NCI-H2227 (cell line): Measurements from ENCODE around the gene FGF4.
"Not testable (repeated sequence)": the region's sequence is repeated elsewhere in the genome, so short reads cannot be mapped to it uniquely, and the experiment has no call there.

Experiments used
- DNase-seq: peaks from one replicate; lab custom pipeline; 2025; ENCODE audit not compliant: unreplicated experiment; lab: John Stamatoyannopoulos, UW

The FGF4 gene

DNA sequence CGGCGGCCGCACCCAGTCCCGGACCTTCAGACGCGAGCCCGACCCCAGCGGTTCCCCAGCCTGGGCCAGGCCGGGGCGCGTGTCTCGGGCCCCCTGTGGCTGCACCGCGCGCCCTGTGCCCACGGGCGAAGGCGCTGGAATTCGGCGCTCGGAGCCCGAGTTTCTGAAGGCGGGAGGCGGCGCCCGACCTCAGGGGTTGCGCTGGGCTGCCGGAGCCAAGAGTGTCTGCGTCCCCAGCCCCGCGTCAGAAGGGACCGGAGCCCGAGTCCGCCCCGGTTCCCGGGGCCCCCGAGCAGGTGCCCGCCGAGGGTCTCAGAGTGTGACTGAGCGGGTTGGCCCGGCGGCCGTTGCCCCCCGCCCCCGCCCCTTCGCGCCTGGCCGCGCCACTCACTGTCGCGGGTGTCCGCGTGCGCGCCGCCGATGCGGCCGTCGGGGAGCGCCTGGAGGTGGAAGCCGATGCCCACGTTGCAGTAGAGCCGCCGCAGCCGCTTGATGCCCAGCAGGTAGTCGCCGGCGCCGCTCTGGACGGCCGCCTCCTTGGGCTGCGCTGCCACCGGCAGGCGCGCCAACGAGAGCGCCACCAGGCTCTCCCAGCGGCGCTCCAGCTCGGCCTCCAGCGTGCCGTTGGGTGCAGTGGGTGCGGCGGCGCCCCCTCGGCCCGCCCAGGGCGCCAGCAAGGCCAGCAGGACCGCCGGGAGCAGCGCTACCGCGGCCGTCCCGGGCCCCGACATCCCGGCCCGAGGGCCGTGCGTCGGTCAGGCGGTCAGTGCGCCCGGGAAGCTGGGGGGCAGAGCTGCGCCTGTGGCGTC, 583 bp downstream of the FGF4 start:
- DNase-seq, result peak; percentile 12

- no peak for DNase-seq
These were observed 1.4 kb downstream of the FGF4 start for GRCh38 chr11:69773626-69774353.

DNA sequence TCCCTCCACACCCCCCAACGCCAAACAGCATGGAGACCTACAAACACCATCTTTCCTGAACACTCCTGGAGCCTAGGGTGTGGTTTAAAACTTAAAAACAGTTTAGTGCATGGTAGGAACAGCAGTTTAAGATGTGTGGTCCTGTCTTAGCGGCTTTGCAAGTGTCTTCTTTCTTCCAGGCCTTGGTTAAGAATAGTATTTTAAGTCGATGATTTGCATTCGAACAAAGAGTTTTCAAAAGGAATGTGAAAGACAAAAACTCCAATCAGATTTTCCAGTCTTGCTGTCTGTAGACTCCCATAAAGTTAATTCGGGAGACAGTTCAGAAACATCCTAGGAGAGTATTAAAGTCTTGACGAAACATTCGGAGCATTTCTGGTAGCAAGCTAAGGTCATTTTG, 3.7 kb downstream of the FGF4 start:
- DNase-seq, result no peak

- DNase-seq, result no peak
These were observed 4.6 kb downstream of the FGF4 start for GRCh38 chr11:69770540-69770939.

DNA sequence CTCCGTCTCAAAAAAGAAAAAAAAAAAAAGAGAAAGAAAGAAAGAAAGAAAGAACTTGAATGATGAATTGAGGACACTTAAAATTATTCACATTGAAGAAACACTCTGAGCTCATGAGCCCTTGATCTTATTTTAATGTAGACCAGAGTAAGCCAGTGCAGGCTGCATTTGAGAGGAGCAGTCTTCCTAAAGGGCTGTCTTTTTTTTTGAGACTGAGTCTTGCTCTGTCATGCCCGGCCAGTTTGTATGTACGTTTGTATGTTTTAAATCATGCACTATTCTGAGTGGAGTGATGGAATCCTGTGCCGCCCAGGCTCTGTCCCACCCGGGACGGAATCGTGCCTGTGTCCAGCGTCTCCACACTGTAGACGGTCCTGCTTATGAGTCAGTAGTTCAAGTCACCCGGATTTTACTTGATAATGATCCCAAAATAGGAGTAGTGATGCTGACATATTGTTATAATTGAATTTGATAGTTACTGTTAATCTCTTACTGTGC, 9.6 kb downstream of the FGF4 start:
- DNase-seq, result no peak

GRCh38 chr11:69764918-69765317, 10.2 kb downstream of the FGF4 start:
- not testable (repeated sequence) for DNase-seq

DNA sequence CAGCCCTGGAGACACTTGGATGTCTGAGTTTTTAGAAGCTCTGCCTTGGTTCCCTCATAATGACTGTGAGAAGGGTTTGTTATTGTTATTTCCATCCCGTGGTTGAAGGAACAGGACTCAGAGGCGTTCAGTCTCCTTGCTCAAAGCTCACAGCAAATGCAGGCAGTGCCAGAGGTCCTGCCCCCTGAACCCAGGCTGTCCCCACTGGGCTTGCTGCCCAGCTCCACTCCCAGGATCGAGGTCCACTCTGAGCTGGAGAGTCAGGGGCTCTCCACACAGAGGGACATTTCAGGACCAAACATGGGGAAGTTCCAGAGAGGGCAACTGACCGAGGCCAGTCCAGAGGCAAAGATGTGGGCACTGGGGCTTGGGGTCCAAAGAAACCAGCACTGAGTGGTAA, 14.8 kb downstream of the FGF4 start:
- DNase-seq, result no peak

DNA sequence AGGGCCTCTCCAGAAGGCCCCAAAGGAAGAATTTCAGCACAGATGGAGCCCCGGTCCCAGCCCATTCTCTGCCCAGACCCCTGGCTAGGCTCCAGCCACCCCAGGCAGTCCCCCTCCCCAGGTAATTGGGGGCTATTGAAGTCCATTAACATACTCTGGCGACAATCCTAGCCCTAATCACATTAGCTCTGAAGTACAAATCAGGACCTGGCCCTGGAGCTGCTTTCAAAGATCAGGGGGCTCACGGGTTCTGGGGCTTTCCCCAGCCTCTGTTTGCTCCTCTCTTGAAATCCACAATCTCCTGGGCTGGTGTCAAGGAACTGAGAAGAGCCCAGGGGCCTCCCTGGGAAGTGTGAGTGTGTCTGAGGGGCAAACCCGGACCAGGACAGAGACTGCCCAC, 22.3 kb downstream of the FGF4 start:
- no peak for DNase-seq

- DNase-seq, result no peak
These were observed 24.1 kb downstream of the FGF4 start for GRCh38 chr11:69750875-69751597.

DNA sequence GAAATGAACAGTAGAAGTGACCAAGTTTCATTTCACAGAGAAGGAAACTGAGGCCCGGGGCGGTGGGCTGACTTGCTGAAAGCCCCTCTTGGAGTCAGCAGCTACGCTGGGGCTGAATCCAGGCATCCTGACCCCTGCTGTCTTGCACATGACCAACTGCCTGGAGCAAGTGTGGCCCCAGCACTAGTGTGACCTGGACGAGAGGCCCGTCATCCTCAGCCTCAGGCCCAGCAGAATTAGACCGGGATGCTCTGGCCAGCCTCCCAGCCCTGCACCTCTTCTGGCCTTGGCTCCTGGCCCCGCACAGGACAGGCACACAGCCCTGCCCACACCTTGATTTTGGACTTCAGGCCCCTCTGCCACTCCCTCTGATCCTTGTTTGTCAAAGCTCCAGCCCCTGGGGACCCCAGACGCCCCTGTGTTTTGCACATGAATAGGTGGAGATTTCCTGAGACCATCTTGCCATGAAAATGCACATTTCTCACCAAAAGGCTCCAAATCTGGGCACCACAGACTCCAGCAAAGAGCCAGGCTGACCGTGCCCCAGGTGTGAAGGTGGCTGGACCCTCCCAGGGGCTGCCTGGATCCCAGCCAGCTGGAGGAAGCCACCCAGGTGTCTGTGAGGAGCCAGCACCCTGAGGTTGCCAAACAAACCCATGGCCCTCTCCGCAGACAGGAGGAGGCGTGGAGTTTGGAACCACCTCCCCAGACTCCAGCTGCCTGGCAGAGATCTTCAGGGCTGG, 24.9 kb downstream of the FGF4 start:
- no peak for DNase-seq

DNA sequence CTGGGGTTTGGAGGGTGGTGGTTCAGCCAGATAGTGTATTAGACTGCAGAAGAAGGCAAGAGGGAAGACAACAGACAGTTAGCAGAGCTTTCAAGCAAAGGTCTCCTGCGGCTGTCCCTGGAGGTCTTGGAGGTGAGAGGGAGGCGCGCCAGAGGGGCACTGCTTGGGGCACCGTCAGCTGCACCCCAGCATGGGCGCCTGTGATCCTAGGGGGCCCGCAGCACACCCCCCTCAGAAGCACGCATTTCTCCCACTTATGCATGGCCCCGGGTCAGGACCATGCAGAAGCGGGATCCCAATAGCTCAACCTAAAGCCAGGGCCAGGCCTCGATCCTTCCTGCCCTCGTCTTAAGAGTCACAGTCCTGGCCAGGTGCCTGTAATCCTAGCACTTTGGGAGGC, 26.5 kb downstream of the FGF4 start:
- no peak for DNase-seq

DNA sequence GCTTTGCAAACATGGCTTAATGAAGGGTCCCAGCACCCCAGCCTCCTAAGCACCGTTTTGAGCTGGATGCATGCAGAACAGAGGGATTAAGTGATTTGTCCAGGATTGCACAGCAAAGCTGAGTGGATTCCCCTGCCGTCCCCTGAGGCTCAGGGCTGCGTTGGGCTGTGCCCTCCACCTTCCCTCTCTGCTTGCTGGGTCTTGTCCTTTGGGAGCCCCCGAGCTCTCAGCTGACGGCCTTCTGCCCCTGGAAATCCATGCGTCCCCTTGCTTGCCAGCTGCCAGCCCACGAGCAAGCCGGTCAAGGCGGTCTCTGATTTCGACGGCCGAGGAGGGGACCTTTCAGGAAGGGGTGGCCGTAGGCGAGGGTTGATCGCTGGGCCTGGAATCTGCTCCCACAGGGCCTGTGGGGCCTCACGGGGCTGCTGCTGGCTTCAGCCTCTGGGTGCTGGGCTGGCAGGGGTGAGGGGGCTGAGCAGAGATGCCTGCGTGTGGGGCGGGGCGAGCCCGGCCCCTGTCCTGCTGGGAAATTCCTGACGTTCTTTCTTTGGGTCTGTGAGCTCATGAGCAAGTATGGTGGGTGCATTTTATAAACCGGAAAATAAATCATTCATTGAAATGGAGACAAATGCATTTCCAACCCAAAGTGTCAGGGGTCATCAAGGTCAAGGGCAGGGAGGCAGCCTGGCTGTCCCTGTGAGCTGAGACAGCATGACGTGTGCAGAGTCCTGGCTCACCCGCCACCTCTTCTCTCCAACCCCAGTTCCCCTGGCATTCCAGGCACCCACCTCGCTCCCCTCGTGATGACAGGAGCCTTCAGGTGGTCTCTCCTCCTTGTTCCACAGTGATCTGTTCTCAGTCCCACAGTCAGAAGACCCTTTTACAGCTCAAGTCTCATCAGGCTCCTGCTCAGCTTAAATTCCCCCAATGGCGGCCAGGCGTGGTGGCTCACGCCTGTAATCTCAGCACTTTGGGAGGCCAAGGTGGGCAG, 28.1 kb downstream of the FGF4 start:
- no peak for DNase-seq

DNA sequence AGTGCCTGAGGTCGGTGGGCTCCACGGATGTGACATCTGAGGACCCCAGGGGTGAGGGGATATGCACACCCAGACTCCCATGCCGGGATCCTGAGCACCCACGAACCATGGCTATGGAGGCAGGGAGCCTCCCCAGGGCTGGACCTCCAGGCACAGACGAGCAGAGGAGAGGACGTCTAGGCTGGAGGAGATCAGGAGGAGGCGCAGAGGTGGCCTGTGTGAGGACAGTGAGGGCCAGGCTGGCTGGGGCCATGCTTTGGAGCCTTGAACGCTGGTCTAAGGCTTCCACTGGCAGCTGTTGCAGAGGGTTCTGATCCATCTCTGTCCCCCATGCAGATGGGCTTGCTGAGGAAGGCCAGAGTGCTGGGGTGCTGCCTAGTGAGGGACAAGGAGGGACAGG, 29.0 kb downstream of the FGF4 start:
- no peak for DNase-seq

- no peak for DNase-seq
These were observed 29.9 kb downstream of the FGF4 start for GRCh38 chr11:69745201-69745600.

- no peak for DNase-seq
These were observed 30.7 kb downstream of the FGF4 start for GRCh38 chr11:69744435-69744834.

DNA sequence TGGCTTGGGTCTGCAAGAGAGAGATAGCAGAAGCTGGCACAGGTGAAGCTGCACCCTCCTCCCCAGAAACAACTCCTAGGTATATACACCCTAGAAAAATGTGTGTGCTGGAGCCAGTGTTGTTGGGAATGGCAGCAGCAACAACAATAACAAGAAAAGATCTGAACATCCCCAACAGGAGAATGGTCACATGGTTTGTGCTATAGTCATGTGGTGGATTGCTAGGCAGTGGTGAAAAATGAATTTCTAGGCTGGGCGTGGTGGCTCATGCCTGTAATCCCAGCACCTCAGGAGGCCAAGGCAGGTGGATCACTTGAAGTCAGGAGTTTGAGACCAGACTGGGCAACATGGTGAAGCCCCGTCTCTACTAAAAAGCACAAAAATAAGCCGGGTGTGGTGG, 40.3 kb downstream of the FGF4 start:
- DNase-seq, result no peak

DNA sequence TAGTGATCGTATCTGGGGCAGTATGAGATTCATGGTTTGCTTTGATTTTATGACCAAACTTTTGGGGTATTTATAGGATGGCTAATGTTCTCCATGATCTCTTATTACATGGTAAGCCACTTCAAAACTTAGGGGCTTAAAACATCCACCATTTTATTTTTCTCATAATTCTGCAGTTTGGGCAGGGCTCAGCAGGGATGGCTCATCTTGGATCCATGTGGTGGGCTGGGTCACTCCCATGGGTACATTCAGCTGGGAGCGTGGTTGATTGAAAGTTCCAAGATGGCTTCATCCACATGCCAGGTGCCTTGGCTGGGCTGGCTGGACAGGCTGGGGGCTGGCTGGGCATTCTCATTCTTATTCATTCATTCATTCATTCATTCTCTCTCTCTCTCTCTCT, 40.8 kb downstream of the FGF4 start:
- DNase-seq, result no peak

DNA sequence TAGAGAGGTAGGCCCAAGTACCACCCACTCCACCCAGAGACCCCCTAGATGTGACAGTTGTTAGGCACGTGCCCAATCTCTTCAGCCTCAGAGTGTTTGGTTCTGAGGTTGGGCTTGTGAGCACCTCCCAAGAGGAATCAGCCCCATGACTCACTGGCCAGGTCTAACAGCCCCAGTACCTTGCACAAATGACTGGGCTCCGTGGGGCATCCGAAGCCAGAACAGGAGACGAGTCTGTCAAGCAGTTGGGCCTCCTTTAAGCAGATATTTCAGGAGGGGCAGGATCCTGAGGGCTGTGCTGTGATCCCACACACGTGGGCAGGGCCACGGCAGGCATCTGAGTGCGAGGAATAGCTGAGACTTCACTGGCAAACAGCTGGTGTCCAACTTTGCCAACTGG, 42.2 kb downstream of the FGF4 start:
- DNase-seq, result no peak

- no peak for DNase-seq
These were observed 44.0 kb downstream of the FGF4 start for GRCh38 chr11:69731110-69731509.

DNA sequence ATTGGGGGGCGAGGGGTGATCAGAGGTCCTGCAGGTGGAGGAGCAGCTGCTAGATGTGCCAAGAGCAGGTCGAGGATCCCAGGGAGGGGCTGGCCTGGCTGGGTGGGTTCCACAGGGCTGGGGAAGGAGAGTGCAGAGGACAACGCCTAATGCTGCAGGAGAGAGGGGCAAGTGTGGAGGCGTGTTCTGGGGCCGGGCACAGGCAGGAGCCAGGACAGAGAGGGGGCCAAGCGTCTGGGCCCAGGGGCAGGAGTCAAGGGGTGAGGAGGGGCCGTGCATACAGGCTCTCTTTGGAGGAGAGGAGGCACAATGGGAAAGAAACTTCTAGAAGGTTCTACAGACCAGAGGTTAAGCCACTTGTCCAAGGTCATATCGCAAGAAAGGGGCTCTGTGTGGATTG, 44.6 kb downstream of the FGF4 start:
- no peak for DNase-seq
